ENCODE measurements around the gene RAB41. TPM values are rescaled to one million over a fixed set of nuclear protein-coding genes. Genes with fewer than 3 reads are reported as not detected.

The RAB41 gene
- total RNA-seq, 1 donor from 2014 or later, result not detected

DNA sequence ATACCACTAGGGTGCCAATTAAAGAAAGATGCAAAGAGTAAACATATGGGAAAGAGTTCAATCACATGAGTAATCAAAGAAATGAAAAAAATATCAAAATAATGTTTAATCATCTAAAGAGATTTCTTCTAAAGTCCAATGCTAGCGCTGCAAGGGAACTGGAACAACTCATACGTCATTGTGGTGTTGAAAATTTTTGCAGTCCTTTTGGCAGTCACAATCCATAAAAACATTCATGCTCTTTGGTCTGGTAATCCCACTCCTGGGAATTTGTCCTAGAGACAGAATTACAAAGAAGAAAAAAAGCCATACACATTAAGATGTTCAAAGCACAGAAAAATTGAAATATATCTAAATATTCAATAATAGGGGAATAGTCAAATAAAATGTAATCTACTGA is 26.5 kb upstream of the RAB41 start:
- no peaks in the 10 kb centered on the region for H3K79me2 ChIP-seq (ENCODE audit: insufficient read depth, low read length)
- H3K4me3 Mint-ChIP-seq (ENCODE audit: unreplicated experiment), result no peak overlapping the region
- TF ChIP-seq EZH2 (IDR thresholded peaks at IDR 0.05; ENCODE audit: insufficient read depth, low read length) (no peak), CTCF (IDR thresholded peaks at IDR 0.05; ENCODE audit: insufficient read depth, low read depth, low read length) (no peak)
- H3K4me1 ChIP-seq (ENCODE audit: insufficient read depth, low read length), result no peaks in the 10 kb centered on the region
- peak; percentile 63 for FAIRE-seq
- H3K27me3 Mint-ChIP-seq (ENCODE audit: low read depth, unreplicated experiment), result no peaks in the 10 kb centered on the region
- H3K36me3 ChIP-seq (ENCODE audit: insufficient read depth, low read length), result no peaks in the 10 kb centered on the region
- no peak overlapping the region for H2AFZ ChIP-seq (ENCODE audit: low read depth, low read length)
- H4K20me1 ChIP-seq (ENCODE audit: insufficient read depth, low read length), result no peaks in the 10 kb centered on the region
- no peak overlapping the region for H3K9ac ChIP-seq (ENCODE audit: low read length)
- no peaks in the 10 kb centered on the region for H3K9me3 Mint-ChIP-seq (ENCODE audit: unreplicated experiment)
- no peaks in the 10 kb centered on the region for H3K9me3 ChIP-seq (ENCODE audit: insufficient read depth, low read depth, low read length)
- no peak for DNase-seq (ENCODE audit: low read depth)
- H3K4me1 Mint-ChIP-seq (ENCODE audit: low read depth, unreplicated experiment), result peaks cover 19% of the 10 kb centered on the region
- H3K36me3 Mint-ChIP-seq (ENCODE audit: low read depth, unreplicated experiment), result no peaks in the 10 kb centered on the region
- H3K27ac Mint-ChIP-seq (ENCODE audit: unreplicated experiment), result no peak overlapping the region
- no peak overlapping the region for H3K4me2 ChIP-seq (ENCODE audit: low read length)
- no peak overlapping the region for H3K4me3 ChIP-seq (ENCODE audit: insufficient read depth, low read depth, low read length)
- H3K27ac ChIP-seq (ENCODE audit: low read depth, low read length), result no peak overlapping the region
- no peaks in the 10 kb centered on the region for H3K27me3 ChIP-seq (ENCODE audit: insufficient read depth, low read length)

- no peak overlapping the region for H3K4me3 ChIP-seq (ENCODE audit: insufficient read depth, low read depth, low read length)
- H4K20me1 ChIP-seq (ENCODE audit: insufficient read depth, low read length), result no peaks in the 10 kb centered on the region
- H3K4me1 ChIP-seq (ENCODE audit: insufficient read depth, low read length), result no peaks in the 10 kb centered on the region
- Mint-ChIP-seq H3K27me3 (ENCODE audit: low read depth, unreplicated experiment) (no peaks in the 10 kb centered on the region), H3K36me3 (ENCODE audit: low read depth, unreplicated experiment) (no peaks in the 10 kb centered on the region), H3K4me3 (ENCODE audit: unreplicated experiment) (no peak overlapping the region), H3K9me3 (ENCODE audit: unreplicated experiment) (no peaks in the 10 kb centered on the region), H3K27ac (ENCODE audit: unreplicated experiment) (no peak overlapping the region), H3K4me1 (ENCODE audit: low read depth, unreplicated experiment) (peaks cover 19% of the 10 kb centered on the region)
- no peak overlapping the region for H3K9ac ChIP-seq (ENCODE audit: low read length)
- H3K4me2 ChIP-seq (ENCODE audit: low read length), result no peak overlapping the region
- H2AFZ ChIP-seq (ENCODE audit: low read depth, low read length), result no peak overlapping the region
- no peaks in the 10 kb centered on the region for H3K27me3 ChIP-seq (ENCODE audit: insufficient read depth, low read length)
- no peak for TF ChIP-seq EZH2 (IDR thresholded peaks at IDR 0.05; ENCODE audit: insufficient read depth, low read length)
- TF ChIP-seq CTCF (IDR thresholded peaks at IDR 0.05; ENCODE audit: insufficient read depth, low read depth, low read length), result no peak
- H3K9me3 ChIP-seq (ENCODE audit: insufficient read depth, low read depth, low read length), result no peaks in the 10 kb centered on the region
- DNase-seq (ENCODE audit: low read depth) (no peak), FAIRE-seq (peak; percentile 93)
- H3K79me2 ChIP-seq (ENCODE audit: insufficient read depth, low read length), result no peaks in the 10 kb centered on the region
- no peaks in the 10 kb centered on the region for H3K36me3 ChIP-seq (ENCODE audit: insufficient read depth, low read length)
- no peak overlapping the region for H3K27ac ChIP-seq (ENCODE audit: low read depth, low read length)
Observed at GRCh38 chrX:70257423-70258288, 24.3 kb upstream of the RAB41 start.

DNA sequence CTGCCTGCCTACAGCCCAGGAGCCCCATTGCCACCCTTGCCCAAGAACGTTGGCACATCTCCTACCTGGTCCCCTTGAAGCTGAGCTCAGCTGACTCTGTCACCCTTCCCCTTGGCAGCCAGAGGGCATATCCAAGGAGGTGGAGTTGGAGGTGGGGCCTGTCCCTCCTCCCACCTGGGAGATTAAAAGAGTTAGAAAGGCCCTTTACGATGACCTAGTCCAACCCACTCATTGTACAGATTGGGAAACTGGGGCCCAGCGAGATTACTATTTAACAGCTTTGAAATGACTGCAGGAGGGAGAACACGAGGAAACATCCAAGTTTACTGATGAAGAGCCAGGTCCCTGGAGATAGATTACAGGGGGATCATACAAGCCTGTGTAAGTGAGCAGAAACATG is 21.9 kb upstream of the RAB41 start, which contains the start of gene P2RY4:
P2RY4 (minus strand) TSS at position 101 of the 400 bp plus-strand sequence. CDS start 580 bp downstream, outside the sequence.
- Mint-ChIP-seq H3K27ac (ENCODE audit: unreplicated experiment) (no peak within 1 kb of the TSS), H3K9me3 (ENCODE audit: unreplicated experiment) (no peaks in the 10 kb centered on the region), H3K4me1 (ENCODE audit: low read depth, unreplicated experiment) (peaks cover under 1% of the 10 kb centered on the region), H3K36me3 (ENCODE audit: low read depth, unreplicated experiment) (no peaks in the 10 kb centered on the region), H3K27me3 (ENCODE audit: low read depth, unreplicated experiment) (no peaks in the 10 kb centered on the region), H3K4me3 (ENCODE audit: unreplicated experiment) (no peak within 1 kb of the TSS)
- no peak within 1 kb of the TSS for H3K27ac ChIP-seq (ENCODE audit: low read depth, low read length)
- no peaks in the 10 kb centered on the region for H3K27me3 ChIP-seq (ENCODE audit: insufficient read depth, low read length)
- no peak within 1 kb of the TSS for H3K9ac ChIP-seq (ENCODE audit: low read length)
- no peak within 1 kb of the TSS for H3K4me2 ChIP-seq (ENCODE audit: low read length)
- no peak for DNase-seq (ENCODE audit: low read depth)
- H4K20me1 ChIP-seq (ENCODE audit: insufficient read depth, low read length), result no peaks in the 10 kb centered on the region
- H3K4me3 ChIP-seq (ENCODE audit: insufficient read depth, low read depth, low read length), result no peak within 1 kb of the TSS
- H3K79me2 ChIP-seq (ENCODE audit: insufficient read depth, low read length), result no peaks in the 10 kb centered on the region
- H3K9me3 ChIP-seq (ENCODE audit: insufficient read depth, low read depth, low read length), result no peaks in the 10 kb centered on the region
- H2AFZ ChIP-seq (ENCODE audit: low read depth, low read length), result no peak within 1 kb of the TSS
- no peak for TF ChIP-seq CTCF (IDR thresholded peaks at IDR 0.05; ENCODE audit: insufficient read depth, low read depth, low read length)
- no peak for TF ChIP-seq EZH2 (IDR thresholded peaks at IDR 0.05; ENCODE audit: insufficient read depth, low read length)
- no peak for FAIRE-seq
- no peaks in the 10 kb centered on the region for H3K36me3 ChIP-seq (ENCODE audit: insufficient read depth, low read length)
- no peaks in the 10 kb centered on the region for H3K4me1 ChIP-seq (ENCODE audit: insufficient read depth, low read length)

All from astrocyte (in vitro differentiated cells and primary cell).